Activated B cell treated with CpG ODN at 0.5 μM for 24 hours (primary cell): ENCODE measurements around the gene GPR17. TPM values are rescaled to one million over a fixed set of nuclear protein-coding genes. Genes with fewer than 3 reads are reported as not detected.

ENCODE experiments used
- ATAC-seq: fragments of 200-7000 bp; cut with Tn5 transposase; one replicate; pipeline ENCODE4 v1.10.0; 2021; ENCODE audit warnings: low read depth, mild to moderate bottlenecking, moderate library complexity
- CTCF ChIA-PET: fragments of 350-600 bp; sonication (Branson Sonifier 250); formaldehyde crosslinking; loops from one replicate; lab custom pipeline; 2021; ENCODE audit warnings: antibody characterized with exemption; lab: Charles Lee
- POLR2A ChIA-PET: fragments of 350-600 bp; sonication (Branson Sonifier 250); formaldehyde crosslinking; loops from one replicate; lab custom pipeline; 2021; ENCODE audit warnings: antibody characterized with exemption; lab: Charles Lee
- DNase-seq: peaks from one replicate; pipeline ENCODE4 v3.0.0; 2022
- H3K27ac Mint-ChIP-seq: one replicate; pipeline ENCODE4 v1.8.0; 2020; ENCODE audit warnings: mixed read lengths
- H3K27me3 Mint-ChIP-seq: one replicate; pipeline ENCODE4 v1.8.0; 2021; ENCODE audit warnings: mixed read lengths
- H3K36me3 Mint-ChIP-seq: one replicate; pipeline ENCODE4 v1.8.0; 2021; ENCODE audit warnings: low read depth, mixed read lengths
- H3K4me1 Mint-ChIP-seq: one replicate; pipeline ENCODE4 v1.8.0; 2021; ENCODE audit warnings: mixed read lengths
- H3K4me3 Mint-ChIP-seq: one replicate; pipeline ENCODE4 v1.8.0; 2020; ENCODE audit warnings: mild to moderate bottlenecking, mixed read lengths
- H3K9me3 Mint-ChIP-seq: one replicate; pipeline ENCODE4 v1.8.0; 2020; ENCODE audit warnings: mixed read lengths
- CTCF ChIP-seq: fragments of 200-600 bp; IDR thresholded peaks from one replicate; pipeline ENCODE4 v1.8.0; 2022; ENCODE audit warnings: antibody characterized with exemption, mild to moderate bottlenecking
- intact Hi-C: fragments of 100-400 bp; cut with micrococcal nuclease; formaldehyde crosslinking; loops from one replicate; pipeline ENCODE4 v1.15.1; 2024
- total RNA-seq: library from RNA; stranded (reverse); gene quantifications from 2 replicates; pipeline ENCODE4 v1.2.3, GENCODE V29; 2022

Gene GPR17
- total RNA-seq, 1 donor from 2014 or later = not detected

GRCh38 chr2:127629637-127630036, 16.3 kb upstream of the GPR17 start:
- DNase-seq = no peak
- Mint-ChIP-seq H3K36me3 (no peaks in the 10 kb centered on the region), H3K27ac (peak overlapping the region; percentile 74), H3K4me1 (peaks cover 86% of the 10 kb centered on the region), H3K4me3 (no peak overlapping the region), H3K27me3 (no peaks in the 10 kb centered on the region), H3K9me3 (no peaks in the 10 kb centered on the region)
- TF ChIP-seq CTCF = no peak
- CTCF ChIA-PET = no interaction called here
- intact Hi-C loops = loop anchor here (1.0 to 10.0 kb wide), 2 partner anchors 11 to 545 kb away; no protein-coding TSS in a partner anchor
- no peak for ATAC-seq
- POLR2A ChIA-PET = interaction anchor here (1.5 kb wide), 1 partner anchor 10 kb away, joined by 5 read pairs; no protein-coding TSS in a partner anchor

GRCh38 chr2:127630096-127630863, 15.7 kb upstream of the GPR17 start:
- no peak for TF ChIP-seq CTCF
- ATAC-seq = no peak
- Mint-ChIP-seq H3K27ac (peak overlapping the region; percentile 74), H3K9me3 (no peaks in the 10 kb centered on the region), H3K4me1 (peaks cover 87% of the 10 kb centered on the region), H3K27me3 (no peaks in the 10 kb centered on the region), H3K4me3 (peak overlapping the region; percentile 17), H3K36me3 (no peaks in the 10 kb centered on the region)
- POLR2A ChIA-PET = interaction anchor here (1.2 to 1.5 kb wide), 2 partner anchors 9 to 10 kb away, joined by 4 to 5 read pairs; no protein-coding TSS in a partner anchor
- CTCF ChIA-PET = interaction anchor here (1.2 to 1.3 kb wide), 2 partner anchors 19 to 39 kb away, joined by 3 read pairs; no protein-coding TSS in a partner anchor
- intact Hi-C loops = loop anchor here (1.0 to 10.0 kb wide), 2 partner anchors 10 to 545 kb away; no protein-coding TSS in a partner anchor
- DNase-seq = no peak

- ChIA-PET CTCF (interaction anchor here (1.2 to 1.3 kb wide), 2 partner anchors 18 to 40 kb away, joined by 3 read pairs; no protein-coding TSS in a partner anchor), POLR2A (interaction anchor here (1.2 to 1.8 kb wide), 4 partner anchors 9 to 38 kb away, joined by 4 to 5 read pairs (median 4); no protein-coding TSS in a partner anchor)
- no peaks in the 10 kb centered on the region for H3K27me3 Mint-ChIP-seq
- peak overlapping the region; percentile 74 for H3K27ac Mint-ChIP-seq
- peaks cover 89% of the 10 kb centered on the region for H3K4me1 Mint-ChIP-seq
- no peak for ATAC-seq
- H3K9me3 Mint-ChIP-seq = no peaks in the 10 kb centered on the region
- DNase-seq = no peak
- H3K36me3 Mint-ChIP-seq = no peaks in the 10 kb centered on the region
- peak overlapping the region; percentile 50 for H3K4me3 Mint-ChIP-seq
- TF ChIP-seq CTCF = no peak
- intact Hi-C loops = loop anchor here (1.0 to 10.0 kb wide), 2 partner anchors 9 to 546 kb away; no protein-coding TSS in a partner anchor
These were observed 15.0 kb upstream of the GPR17 start for GRCh38 chr2:127630864-127631540.

- POLR2A ChIA-PET = interaction anchor here (1.5 to 1.8 kb wide), 4 partner anchors 9 to 38 kb away, joined by 4 to 7 read pairs (median 4); no protein-coding TSS in a partner anchor
- H3K4me3 Mint-ChIP-seq = no peak overlapping the region
- H3K4me1 Mint-ChIP-seq = peaks cover 89% of the 10 kb centered on the region
- H3K36me3 Mint-ChIP-seq = no peaks in the 10 kb centered on the region
- no peaks in the 10 kb centered on the region for H3K9me3 Mint-ChIP-seq
- no peak for DNase-seq
- no peak for TF ChIP-seq CTCF
- intact Hi-C loops = loop anchor here (10.0 kb wide), 1 partner anchor 547 kb away; no protein-coding TSS in a partner anchor
- no peak for ATAC-seq
- no peaks in the 10 kb centered on the region for H3K27me3 Mint-ChIP-seq
- CTCF ChIA-PET = interaction anchor here (1.2 to 1.6 kb wide), 3 partner anchors 10 to 40 kb away, joined by 3 to 13 read pairs (median 4); no protein-coding TSS in a partner anchor
- H3K27ac Mint-ChIP-seq = peak overlapping the region; percentile 30
These were observed 14.4 kb upstream of the GPR17 start for GRCh38 chr2:127631541-127631996.
